ENCODE data around the gene SCRN2.

DNA sequence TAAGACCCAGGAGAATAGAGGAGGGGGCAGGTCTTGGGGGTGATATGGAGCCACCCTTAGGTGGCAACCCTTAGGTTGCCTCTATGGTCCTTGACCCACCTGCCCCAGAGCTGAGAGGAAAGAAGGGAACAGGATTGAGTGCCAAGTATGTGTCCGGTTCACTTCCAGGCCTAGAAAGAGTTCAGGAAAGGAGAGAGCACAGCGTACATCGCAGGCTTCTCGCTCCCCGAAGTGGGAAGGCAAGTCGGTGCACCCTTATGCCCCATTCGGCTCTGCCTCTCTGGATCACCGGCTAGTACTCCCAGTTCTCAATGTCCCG, 9.3 kb upstream of the SCRN2 start:
- TF ChIP-seq CTCF (IDR thresholded peaks at IDR 0.05; ENCODE audit: insufficient read depth, low read length) (no peak), POLR2AphosphoS5 (IDR thresholded peaks at IDR 0.05; ENCODE audit: low read depth) (no peak)
- TF ChIP-seq, protein P1, sequence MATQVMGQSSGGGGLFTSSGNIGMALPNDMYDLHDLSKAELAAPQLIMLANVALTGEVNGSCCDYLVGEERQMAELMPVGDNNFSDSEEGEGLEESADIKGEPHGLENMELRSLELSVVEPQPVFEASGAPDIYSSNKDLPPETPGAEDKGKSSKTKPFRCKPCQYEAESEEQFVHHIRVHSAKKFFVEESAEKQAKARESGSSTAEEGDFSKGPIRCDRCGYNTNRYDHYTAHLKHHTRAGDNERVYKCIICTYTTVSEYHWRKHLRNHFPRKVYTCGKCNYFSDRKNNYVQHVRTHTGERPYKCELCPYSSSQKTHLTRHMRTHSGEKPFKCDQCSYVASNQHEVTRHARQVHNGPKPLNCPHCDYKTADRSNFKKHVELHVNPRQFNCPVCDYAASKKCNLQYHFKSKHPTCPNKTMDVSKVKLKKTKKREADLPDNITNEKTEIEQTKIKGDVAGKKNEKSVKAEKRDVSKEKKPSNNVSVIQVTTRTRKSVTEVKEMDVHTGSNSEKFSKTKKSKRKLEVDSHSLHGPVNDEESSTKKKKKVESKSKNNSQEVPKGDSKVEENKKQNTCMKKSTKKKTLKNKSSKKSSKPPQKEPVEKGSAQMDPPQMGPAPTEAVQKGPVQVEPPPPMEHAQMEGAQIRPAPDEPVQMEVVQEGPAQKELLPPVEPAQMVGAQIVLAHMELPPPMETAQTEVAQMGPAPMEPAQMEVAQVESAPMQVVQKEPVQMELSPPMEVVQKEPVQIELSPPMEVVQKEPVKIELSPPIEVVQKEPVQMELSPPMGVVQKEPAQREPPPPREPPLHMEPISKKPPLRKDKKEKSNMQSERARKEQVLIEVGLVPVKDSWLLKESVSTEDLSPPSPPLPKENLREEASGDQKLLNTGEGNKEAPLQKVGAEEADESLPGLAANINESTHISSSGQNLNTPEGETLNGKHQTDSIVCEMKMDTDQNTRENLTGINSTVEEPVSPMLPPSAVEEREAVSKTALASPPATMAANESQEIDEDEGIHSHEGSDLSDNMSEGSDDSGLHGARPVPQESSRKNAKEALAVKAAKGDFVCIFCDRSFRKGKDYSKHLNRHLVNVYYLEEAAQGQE (IDR thresholded peaks at IDR 0.05; ENCODE audit: insufficient replicate concordance, low read depth): no peak

Data from HL-60 (cell line).